GM21786 (cell line): ENCODE results near the gene TARBP2.
"Not testable (repeated sequence)": the region's sequence is repeated elsewhere in the genome, so short reads cannot be mapped to it uniquely, and the experiment has no call there.

ENCODE experiments used
- ATAC-seq: cut with Tn5 transposase; IDR thresholded peaks from one replicate; pipeline ENCODE4 v1.9.1; 2021; ENCODE audit not compliant: unreplicated experiment

TARBP2 gene

GRCh38 chr12:53513712-53514410 is 12.8 kb downstream of the TARBP2 start:
- ATAC-seq = no peak

- no peak for ATAC-seq
Measured at GRCh38 chr12:53514628-53515290, 13.7 kb downstream of the TARBP2 start.

- no peak for ATAC-seq
Measured at GRCh38 chr12:53515291-53515680, 14.2 kb downstream of the TARBP2 start.

GRCh38 chr12:53516758-53517455 is 15.8 kb downstream of the TARBP2 start:
- ATAC-seq = no peak

GRCh38 chr12:53518381-53518780 is 17.3 kb downstream of the TARBP2 start:
- ATAC-seq = no peak

GRCh38 chr12:53523131-53523530 is 22.0 kb downstream of the TARBP2 start:
- no peak for ATAC-seq

- no peak for ATAC-seq
Measured at GRCh38 chr12:53524476-53524875, 23.4 kb downstream of the TARBP2 start.

- no peak for ATAC-seq
Measured at GRCh38 chr12:53530061-53530460, 29.0 kb downstream of the TARBP2 start.

GRCh38 chr12:53530920-53531319 is 29.8 kb downstream of the TARBP2 start:
- ATAC-seq = no peak

- ATAC-seq = no peak
Measured at GRCh38 chr12:53532021-53532420, 30.9 kb downstream of the TARBP2 start.

- ATAC-seq = no peak
Measured at GRCh38 chr12:53532524-53533445, 31.7 kb downstream of the TARBP2 start.

- no peak for ATAC-seq
Measured at GRCh38 chr12:53533471-53533870, 32.4 kb downstream of the TARBP2 start.

GRCh38 chr12:53536962-53537361 is 35.9 kb downstream of the TARBP2 start:
- ATAC-seq = no peak

- no peak for ATAC-seq
Measured at GRCh38 chr12:53538209-53538689, 37.2 kb downstream of the TARBP2 start.

- no peak for ATAC-seq
Measured at GRCh38 chr12:53539526-53539925, 38.4 kb downstream of the TARBP2 start.

GRCh38 chr12:53543539-53543938 is 42.5 kb downstream of the TARBP2 start:
- no peak for ATAC-seq

GRCh38 chr12:53548354-53548753 is 47.3 kb downstream of the TARBP2 start:
- ATAC-seq = not testable (repeated sequence)

- not testable (repeated sequence) for ATAC-seq
Measured at GRCh38 chr12:53550131-53550530, 49.0 kb downstream of the TARBP2 start.

- no peak for ATAC-seq
Measured at GRCh38 chr12:53550595-53550994, 49.5 kb downstream of the TARBP2 start.

GRCh38 chr12:53551889-53552291 is 50.8 kb downstream of the TARBP2 start:
- no peak for ATAC-seq
